Left lobe of liver (tissue), 2 donors: ENCODE measurements around the gene SPAG16. TPM values are rescaled to one million over a fixed set of nuclear protein-coding genes. Genes with fewer than 3 reads are reported as not detected.
"Not testable (repeated sequence)": the region's sequence is repeated elsewhere in the genome, so short reads cannot be mapped to it uniquely, and the experiment has no call there.

Experiments
- ATAC-seq: fragments of 200-7000 bp; cut with Tn5 transposase; one replicate; pipeline ENCODE4 v1.9.1; 2020; ENCODE audit warnings: mild to moderate bottlenecking, moderate library complexity
- DNase-seq: peaks from one replicate; pipeline ENCODE4 v3.0.0-alpha.2; 2020; ENCODE audit warnings: low spot score
- total RNA-seq: library from RNA; stranded (reverse); gene quantifications from one replicate; pipeline ENCODE4 v1.2.1, GENCODE V29; 2021
- donor health status: DM: no; HTN: no; CAD: no; lungs with moderate emphysema.
- donor health status: DM: no; HTN: yes; CAD: no.

Gene SPAG16
- total RNA-seq, 1 donor from 2014 or later = 8.2 TPM

DNA sequence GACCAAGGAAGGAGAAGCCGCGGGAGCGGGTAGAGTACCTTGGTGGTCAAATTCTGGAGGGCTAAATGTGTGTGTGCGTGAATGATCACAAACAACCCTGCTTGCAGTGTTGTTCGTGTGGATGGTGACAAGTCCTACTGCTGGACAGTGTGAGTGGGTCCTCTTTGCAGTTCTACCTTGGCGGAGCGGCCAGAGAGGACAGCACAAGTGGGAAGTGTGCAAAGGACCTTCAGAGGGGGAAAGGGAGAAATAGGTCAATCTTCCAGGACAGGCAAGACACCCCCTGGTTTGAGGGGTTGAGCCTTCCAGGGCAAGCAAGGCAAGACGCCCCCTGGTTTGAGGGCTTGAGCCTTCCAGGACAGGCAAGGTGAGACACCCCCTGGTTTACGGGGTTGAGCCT, 122.8 kb downstream of the SPAG16 start:
- DNase-seq = not testable (repeated sequence)

DNA sequence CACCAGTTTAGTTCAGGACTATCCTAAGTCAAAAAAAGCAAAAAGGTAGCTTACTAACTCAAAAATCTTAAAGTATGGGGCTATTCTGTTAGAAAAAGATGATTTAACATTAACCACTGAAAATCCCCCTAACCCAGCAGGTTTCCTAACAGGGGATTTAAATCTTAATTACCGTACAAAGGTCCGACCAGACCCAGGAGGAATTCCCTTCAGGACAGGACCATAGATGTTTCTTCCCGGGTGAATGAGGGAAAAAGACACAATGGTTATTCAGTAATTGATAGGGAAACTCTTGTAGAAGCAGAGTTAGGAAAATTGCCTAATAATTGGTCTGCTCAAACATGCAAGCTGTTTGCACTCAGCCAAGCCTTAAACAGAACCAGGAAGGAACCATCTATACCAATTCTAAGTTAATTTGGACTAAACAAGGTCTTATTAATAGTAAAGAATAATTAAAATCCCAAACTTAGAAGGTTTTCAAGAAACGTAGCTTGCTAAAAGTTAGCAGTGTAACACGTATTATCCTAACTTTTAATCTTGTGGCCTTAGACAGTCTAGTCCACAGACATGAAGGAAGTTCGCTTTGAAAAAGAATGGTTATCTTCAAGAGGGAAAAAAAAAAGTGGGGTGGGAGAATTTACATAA, 124.3 kb downstream of the SPAG16 start:
- not testable (repeated sequence) for DNase-seq, ATAC-seq

More for the DNA sequence above, 122.8 kb downstream of the SPAG16 start:
- not testable (repeated sequence) for ATAC-seq

DNA sequence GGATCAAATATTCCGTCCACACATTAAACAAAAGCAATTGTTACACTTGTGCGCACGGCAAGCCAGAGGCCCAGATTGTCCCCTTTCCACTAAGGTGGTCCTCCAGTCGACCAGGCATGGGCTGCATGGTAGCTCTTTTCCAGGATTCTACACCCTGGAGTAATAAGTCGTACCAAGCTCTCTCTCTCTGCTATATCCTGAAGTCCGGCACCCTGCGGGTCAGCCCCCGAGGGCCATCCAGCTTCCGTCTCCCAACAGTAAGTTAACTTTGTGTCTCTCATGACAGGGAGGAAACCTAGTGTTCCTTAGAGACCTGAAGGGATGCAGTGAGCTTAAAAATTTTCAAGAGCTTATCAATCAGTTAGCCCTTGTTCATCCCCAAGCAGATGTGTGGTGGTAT, 126.4 kb downstream of the SPAG16 start:
- not testable (repeated sequence) for ATAC-seq, DNase-seq

DNA sequence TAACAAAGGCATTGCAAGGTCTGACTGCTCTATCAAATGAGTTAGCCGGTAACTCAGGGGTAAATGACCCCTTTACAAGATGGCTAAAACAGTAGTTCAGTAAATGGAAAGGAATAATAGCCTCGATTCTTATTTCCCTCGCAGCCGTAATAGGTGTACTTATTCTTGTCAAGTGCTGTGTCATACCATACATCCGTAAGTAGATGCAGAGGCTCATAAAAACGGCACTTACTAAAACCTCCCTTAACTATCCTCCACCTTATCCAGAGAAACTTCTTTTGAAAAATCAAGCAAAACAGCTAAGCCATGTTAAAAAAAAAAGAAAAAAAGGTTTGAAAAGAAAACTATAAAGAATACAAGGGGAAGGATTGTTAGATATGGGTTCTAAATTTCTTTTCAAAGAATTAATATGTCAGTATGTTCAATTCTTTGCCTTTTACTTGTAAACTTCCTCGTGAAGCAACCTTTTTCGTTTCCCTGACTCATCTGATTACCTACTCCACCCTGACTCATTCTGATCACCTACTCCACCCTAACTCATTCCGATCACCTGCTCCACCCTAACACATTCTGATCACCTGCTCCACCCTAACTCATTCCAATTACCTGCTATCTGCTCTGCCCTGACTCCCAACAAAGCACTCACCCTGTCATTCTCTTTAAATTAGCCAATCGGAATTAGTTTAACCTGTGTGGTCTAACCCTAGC, 127.5 kb downstream of the SPAG16 start:
- no peak for DNase-seq
- no peak for ATAC-seq

DNA sequence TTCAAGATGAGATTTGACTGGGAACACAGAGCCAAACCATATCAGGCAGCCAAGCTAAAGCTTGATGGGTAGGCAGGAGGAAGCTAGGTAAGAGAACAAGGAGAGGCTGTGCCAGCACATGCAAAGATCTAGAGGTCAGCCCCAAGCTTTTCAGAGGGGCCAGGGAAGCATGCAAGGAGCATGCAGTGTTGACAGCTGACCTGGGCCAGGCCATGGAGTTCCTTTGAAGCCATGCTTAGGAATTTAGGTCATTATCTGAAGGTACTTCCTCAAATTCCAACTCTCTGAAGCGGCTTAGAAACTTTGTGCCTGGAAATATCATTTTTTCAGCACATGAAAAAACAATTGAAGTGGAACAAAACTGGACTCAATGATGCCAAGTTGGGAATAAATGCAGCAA, 130.8 kb downstream of the SPAG16 start:
- no peak for ATAC-seq
- DNase-seq = no peak

DNA sequence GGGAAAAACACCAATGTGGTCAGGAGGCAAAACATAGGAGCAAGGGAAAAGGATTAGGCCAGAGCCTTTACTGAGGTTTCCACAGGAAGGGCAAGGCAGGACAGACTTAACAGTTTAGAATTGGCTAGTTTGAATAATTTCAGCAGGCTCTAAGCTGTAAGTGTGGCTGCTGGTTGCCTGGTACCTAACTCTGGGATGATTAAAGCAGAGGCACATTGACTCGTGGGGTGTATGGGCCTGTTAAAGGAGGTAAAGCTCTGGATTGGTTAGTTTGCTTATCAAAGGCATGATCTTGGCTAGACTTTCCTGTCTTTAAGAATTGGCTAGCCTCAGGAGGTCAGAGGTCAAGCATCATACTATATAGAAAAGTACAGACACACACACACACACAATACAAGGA, 132.6 kb downstream of the SPAG16 start:
- ATAC-seq (no peak), DNase-seq (no peak)

DNA sequence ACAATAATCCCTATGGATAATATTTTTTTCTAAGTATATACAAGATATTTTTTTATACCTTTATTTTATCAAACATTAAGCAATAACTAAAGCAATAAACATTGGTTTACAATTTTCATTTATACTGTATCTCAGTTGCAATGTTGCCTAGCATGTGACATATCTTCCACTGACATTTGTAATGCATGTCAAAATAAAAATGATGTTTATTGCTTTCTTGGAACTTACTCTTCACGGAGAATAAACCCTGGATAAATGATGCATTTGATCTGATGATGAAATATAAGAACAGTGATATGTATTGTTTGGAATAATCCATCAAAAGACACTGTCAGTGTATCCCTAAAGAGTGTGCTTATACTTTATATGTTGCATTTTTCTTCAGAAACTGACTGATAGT, 135.7 kb downstream of the SPAG16 start:
- DNase-seq (no peak), ATAC-seq (no peak)

DNA sequence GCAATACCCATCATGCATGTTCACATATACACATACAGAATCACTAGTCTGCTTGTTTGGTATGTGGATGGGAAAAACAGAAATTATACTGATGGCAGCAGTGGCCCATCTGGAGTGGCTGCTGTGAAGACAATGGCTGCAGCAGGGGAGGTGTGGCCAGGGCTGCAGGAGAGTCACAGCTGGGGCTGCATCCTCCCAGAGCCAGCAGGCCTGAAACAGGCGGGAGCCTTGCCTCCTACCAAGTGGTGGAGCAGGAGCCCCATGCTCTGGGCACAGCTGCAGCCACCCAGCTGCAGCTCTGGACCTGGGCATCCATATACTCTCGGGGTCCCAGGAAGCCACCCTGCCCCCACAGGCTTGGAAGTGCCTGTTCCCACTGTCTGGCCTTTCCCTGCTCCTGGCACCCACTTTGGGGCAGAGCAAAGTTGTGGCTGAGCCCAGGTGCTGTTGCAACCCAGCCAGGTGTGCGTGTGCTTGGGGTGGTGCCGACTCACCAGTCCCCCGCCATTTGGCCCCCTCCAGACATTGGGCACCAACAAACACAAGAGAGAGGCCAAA, 136.6 kb downstream of the SPAG16 start:
- no peak for DNase-seq
- ATAC-seq = no peak

DNA sequence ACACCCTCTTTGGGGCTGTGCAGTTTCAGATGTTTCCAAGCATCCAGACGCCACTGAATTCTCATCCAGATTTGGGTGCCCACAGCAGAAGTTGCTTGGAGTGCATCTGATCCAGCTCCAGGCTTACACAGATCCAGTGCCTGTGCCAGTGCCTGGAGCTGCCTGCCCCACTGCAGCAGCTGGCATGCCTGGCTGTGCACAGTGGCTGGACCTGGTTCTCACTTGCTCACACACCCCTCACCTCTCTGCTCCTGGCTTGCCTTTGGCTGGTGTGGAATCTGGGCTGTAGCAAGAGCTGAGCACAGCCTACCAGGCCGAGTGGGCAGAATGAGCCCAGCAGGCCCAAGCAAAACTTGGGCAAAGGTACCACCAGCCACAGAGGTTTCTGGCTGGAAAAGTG, 137.9 kb downstream of the SPAG16 start:
- no peak for ATAC-seq
- DNase-seq = no peak

DNA sequence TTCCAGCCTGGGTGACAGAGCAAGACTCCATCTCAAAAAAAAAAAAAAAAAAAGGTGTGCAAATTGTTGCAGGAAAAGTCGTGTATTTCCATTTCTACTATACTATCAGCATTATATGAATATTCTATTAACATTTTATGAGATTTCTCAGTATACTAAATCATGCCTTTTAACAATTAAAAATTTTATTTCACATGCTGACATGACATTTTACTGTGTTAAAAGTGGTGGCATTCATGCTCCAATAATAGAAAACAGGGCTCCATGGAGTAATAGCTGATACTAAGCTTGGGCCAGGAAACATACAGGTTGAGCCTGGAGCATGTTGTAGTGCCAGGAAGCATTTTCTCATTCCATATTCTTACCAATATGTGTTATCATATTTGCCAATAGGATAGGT, 141.4 kb downstream of the SPAG16 start:
- DNase-seq (no peak), ATAC-seq (no peak)

DNA sequence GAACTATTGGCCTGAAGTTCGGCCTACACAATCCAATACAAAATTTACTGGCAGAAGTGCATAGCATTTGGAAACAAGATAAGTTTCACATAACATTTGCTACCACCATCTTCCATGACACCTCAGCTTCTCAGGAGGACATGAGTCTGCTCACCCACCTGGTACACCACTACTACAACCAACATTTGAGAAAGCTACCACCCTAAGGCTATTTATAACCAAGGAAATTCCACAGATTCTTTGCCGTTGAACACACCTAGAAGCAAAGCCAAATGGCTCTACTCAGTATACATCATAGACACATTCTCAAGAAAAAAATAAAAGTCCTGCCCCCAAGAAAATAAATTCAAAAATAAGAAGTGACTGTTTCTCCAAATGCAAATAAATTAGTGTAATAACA, 145.3 kb downstream of the SPAG16 start:
- ATAC-seq (no peak), DNase-seq (no peak)

DNA sequence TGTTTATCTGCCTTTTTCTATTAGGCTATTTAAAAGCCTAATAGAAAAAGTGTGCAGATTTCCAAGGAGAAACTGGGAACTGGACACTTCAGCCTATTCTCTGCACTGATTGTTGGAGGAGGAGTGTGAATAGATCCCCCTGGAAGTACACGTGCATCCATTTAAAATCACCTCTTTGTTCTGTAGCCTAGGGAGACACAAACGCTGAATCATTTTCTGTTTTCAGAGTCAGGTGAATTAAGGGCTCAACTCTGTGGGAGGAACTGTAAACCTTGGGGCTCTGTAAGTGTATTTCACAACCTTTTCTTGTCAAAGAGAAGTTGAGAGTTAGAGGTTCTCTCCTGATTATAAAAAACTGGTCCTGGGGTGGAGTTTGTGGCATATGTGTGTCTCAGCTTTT, 159.7 kb downstream of the SPAG16 start:
- DNase-seq (no peak), ATAC-seq (no peak)

DNA sequence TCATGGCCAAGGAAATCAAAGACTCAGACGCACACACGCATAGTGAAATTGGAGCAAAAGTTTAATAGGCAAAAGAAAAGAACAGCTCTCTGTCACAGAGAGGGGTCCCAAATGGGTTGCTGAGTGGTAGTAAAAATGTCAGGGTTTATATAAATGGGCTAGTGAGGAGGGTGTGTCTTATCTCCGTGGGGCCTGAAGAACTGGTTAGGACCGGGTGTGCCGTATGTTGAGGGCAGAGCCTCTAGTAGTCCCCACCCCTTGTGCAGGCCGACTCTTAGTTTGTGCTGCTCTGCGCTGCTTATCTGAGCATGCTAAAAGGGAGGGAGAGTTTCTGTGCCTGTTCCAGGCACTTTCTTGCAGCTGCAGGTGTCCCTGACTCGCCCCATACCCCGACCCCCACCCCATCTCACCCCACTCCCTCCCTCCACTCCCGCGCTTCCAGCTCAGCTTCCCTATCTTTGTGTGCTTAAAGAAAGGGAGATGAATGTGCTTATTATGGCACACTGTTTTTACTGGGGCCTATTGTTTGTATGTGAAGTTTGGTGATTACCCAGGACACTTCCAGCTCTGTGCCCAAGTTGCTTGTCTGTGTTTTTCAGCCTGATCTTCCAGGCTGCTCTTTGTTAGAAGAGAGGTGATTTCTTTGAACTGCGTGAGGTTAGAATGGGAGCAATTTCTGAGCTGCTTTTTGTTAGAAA, 167.4 kb downstream of the SPAG16 start:
- ATAC-seq (no peak), DNase-seq (no peak)

DNA sequence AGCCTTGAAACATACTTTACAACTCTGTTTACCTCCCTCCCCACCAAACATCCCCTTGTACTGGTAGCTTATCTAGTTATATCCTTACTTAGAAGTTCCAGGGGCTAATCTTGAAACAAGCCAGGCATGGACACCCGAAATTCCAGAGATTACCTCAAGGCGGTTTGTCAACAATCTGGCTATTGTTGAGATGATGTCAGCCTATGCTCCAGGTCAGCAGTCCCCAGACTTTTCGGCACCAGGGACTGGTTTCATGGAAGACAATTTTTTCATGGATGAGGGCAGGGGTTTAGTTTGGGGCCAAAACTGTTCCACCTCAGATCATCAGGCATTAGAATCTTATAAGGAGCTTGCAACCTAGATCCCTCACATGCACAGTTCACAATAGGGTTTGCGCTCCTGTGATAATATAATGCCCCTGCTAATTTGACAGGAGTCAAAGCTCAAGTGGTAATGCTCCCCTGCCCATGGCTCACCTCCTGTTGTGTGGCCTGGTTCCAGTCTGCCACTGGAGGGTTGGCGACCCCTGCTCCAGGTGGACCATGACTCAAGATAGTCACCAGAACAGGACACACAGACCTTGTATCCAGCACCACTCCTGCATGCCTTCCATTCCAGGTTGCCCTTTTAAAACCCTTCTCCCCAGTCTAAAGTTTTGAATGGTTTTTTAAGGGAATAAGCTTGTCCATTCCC, 171.2 kb downstream of the SPAG16 start:
- ATAC-seq (no peak), DNase-seq (no peak)

DNA sequence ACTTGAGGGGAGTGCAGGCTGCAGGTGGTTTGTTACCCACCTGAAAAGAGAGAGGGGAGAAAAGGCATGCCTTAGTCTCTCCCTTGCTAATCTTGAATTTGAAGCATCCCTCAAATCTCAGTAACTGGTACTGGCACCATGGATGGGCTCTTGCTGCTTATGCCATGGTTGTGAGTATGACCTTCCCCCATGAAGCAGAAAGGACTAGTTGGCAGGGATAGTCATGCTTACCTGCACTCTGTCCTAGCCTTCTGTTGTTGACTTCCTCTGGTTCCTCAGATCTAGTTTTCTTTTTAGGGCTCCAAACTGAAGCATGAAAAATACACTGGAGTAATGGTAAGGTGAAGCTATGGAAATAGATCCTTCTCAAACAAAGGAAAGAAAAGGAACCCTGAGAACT, 191.2 kb downstream of the SPAG16 start:
- ATAC-seq (no peak), DNase-seq (no peak)

DNA sequence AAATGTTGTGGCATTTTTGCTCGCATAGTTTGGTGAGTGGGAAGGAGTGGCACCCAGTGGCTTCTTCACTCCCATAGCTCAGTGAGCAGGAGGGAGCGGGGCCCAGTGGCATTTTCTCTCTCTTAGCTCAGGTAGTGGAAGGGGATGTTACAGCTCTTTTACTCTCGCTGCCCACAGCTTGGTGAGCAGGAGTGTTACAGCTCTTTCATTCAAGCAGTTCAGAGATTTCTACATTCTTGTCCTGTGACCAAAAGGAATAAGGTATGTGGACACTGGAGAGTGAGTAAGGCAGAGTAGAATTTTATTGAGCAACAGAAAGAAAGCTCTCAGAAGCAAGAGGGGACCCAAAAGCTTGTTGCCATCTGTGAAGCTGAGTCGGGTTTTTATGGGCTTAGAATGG, 192.4 kb downstream of the SPAG16 start:
- ATAC-seq = no peak
- DNase-seq = no peak

DNA sequence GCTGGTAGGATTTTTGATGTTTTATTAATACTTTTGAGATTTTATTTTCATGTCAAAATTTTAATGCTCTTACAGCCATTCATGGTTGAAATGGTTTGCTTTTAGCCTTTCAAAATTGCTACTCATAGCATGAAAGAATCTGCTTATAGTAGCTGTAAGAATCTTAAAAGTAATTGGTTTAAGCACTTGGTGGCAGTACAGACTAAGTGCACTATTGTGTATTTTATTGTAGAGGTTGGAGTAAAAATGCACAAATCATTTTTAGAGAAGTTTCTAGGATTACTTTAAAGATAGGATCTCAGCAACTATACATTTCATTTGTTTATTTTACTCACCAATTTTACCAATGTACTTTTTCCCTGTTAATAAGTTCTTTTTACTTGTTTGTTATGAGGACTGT, 205.8 kb downstream of the SPAG16 start:
- ATAC-seq = no peak
- no peak for DNase-seq

DNA sequence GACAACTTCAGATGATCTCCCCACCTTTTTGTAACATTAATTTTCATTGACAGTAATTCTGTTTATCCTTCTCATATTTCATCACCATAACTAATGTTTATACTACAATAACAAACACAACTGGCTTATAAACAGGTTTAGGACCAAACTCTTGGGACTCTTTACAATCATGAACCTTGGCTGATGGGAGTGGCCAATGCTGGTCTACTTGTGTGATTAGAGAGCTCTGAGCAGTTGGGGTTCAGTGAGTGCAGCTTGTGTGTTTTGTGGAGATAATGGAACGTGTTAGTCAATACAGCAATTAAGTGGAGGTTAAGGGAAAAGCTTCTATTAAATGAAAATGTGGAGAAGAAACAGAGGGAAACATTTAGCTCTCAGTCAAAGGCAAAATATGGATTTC, 207.1 kb downstream of the SPAG16 start:
- DNase-seq (no peak), ATAC-seq (no peak)

DNA sequence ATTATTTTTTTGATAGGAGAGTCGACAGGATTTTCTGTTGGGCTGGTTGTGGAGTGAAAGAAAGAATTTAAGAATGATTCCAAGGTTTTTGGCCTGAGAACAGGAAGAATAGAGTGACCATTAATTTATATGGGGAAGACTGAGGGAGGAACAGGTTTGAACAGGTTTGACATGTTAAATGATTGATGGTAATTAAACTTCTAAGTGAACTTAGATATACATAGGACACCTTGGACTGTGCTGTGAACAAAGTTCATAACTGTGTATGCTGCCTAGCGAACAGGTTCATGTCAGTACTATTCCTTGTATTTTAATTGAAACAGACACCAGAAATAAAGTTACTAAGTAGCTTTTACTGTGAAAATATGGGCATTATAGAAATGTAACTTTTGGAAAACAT, 212.0 kb downstream of the SPAG16 start:
- no peak for ATAC-seq
- no peak for DNase-seq

DNA sequence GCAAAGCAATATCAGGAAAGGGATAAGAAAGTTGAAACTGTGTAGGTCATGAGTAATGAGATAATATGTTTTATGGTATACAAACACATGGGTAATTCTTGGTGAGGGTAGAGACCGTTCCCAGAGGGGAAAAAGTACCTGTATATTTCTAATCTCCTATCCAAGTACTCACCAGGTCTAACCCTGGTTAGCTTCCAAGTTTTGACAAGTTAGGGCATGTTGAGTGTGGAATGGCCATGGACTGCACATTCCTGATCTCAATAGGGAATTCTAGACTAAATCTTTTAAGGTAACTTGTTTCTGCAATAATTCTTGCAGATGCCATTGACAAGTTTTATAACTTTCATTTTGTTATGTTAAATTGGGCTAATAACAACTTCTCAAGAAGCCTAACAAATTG, 216.6 kb downstream of the SPAG16 start:
- ATAC-seq (no peak), DNase-seq (no peak)

DNA sequence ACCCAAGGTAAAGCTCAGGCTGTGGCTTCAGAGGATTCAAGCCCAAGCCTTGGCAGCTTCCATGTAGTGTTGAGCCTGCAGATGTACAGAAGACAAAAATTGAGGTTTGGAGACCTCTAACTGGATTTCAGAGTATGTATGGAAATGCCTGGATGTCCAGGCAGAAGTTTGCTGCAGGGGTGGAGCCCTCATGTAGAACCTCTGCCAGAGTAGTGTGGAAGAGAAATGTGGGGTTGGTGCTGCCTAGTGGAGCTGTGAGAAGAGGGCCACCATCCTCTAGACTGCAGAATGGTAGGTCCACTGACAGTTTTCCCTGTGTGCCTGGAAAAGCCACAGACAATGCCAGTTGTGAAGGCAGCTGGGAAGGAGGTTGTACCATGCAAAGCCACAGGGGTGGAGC, 239.9 kb downstream of the SPAG16 start:
- DNase-seq = no peak
- no peak for ATAC-seq
